Thyroid gland (tissue), 4 donors: ENCODE data around the gene ITGA8.

Experiments
- POLR2A ChIP-seq, 2 donors: fragments of 450-650 bp; IDR thresholded peaks; one replicate each; pipeline ENCODE4 v1.6.1; 2017; ENCODE audit warnings: antibody characterized with exemption in 2 of 2, mild to moderate bottlenecking in 2 of 2, moderate library complexity in 1 of 2
- TF ChIP-seq, protein P1 (sequence below), 6 experiments: fragments of 200-600 bp in 3 of 6; fragments of 450-650 bp in 3 of 6; sonication (generic) in 3 of 6; IDR thresholded peaks; one replicate each; pipeline ENCODE4 v1.5.1; 2016 to 2019; ENCODE audit warnings: antibody characterized with exemption in 6 of 6, mild to moderate bottlenecking in 2 of 6, inconsistent platforms in 1 of 6, moderate library complexity in 1 of 6

DNA sequence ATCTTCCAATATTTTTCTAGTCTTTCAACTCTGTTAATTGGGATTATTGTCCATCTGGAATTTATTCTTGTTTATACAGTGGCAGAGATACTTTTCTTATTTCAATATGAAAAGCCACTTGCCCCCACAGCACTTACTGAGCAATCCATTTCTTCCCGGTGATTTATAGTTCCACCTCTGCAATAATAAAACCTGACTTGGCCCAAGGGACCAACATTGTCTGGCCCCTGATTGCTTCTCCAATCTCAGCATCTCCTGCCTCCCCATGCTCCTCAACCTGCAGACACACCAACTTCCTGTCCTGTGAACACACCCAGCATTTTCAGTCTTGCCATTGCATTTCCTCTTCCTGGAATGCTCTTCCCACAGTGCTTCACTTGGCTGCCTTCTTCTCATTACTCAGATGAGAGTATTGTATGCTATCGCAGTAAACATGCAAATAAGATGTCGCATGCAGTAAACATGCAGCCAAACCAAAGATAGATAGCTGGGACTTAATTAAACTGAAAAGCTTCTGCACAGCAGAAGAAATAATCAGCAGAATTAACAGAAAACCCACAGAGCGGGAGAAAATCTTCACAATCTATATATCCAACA lies 19.5 kb downstream of the ITGA8 start:
- TF ChIP-seq, protein P1, sequence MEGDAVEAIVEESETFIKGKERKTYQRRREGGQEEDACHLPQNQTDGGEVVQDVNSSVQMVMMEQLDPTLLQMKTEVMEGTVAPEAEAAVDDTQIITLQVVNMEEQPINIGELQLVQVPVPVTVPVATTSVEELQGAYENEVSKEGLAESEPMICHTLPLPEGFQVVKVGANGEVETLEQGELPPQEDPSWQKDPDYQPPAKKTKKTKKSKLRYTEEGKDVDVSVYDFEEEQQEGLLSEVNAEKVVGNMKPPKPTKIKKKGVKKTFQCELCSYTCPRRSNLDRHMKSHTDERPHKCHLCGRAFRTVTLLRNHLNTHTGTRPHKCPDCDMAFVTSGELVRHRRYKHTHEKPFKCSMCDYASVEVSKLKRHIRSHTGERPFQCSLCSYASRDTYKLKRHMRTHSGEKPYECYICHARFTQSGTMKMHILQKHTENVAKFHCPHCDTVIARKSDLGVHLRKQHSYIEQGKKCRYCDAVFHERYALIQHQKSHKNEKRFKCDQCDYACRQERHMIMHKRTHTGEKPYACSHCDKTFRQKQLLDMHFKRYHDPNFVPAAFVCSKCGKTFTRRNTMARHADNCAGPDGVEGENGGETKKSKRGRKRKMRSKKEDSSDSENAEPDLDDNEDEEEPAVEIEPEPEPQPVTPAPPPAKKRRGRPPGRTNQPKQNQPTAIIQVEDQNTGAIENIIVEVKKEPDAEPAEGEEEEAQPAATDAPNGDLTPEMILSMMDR (IDR thresholded peaks at IDR 0.05), result no peak
- TF ChIP-seq POLR2A (IDR thresholded peaks at IDR 0.05), result no peak
